Measurements from ENCODE around the gene MAPK13. TPM values are rescaled to one million over a fixed set of nuclear protein-coding genes. Genes with fewer than 3 reads are reported as not detected.

Gene MAPK13
- total RNA-seq, 1 donor from 2014 or later, result 5.8 TPM

DNA sequence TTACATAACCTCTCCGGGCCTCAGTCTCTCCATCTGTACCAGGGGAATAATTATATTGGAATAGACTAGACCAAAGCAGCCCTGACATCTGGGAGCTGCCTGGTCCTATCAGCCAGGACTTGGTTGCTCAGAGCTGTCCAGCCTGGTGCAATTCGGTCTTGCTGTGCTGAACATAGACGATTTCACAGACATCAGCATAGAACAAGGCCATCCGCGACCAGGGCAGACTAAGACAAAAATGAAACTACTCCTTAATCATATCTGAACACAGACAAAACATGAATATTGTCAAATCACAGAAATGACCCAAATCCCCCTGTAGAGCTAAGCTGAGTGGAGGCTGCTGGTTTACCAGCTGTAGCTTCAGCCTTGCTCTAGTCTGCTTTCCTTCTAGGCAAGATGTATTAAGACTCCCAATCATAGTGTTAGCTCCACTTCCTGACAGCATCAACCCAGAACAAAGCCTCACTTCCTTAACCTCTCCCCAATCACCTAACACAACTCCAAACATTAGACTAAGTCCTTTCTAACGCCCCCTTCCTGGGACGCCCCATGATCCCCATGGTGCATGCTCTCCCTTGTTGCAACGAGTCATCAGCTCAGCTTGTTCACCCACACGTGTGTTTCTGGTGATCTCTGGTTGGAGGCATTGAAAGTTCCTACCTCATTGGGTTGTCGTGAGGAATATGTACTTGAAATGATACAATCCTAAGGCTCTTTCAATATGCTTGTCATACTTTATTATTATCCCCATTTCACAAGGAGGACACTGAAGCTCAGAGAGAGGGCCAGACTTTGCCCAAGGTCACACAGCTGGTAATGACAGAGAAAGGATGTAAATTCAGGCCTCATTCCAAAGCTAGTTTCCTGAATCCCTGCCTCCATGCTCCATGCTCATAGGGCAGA lies 3.5 kb upstream of the MAPK13 start:
- no peak for FAIRE-seq

DNA sequence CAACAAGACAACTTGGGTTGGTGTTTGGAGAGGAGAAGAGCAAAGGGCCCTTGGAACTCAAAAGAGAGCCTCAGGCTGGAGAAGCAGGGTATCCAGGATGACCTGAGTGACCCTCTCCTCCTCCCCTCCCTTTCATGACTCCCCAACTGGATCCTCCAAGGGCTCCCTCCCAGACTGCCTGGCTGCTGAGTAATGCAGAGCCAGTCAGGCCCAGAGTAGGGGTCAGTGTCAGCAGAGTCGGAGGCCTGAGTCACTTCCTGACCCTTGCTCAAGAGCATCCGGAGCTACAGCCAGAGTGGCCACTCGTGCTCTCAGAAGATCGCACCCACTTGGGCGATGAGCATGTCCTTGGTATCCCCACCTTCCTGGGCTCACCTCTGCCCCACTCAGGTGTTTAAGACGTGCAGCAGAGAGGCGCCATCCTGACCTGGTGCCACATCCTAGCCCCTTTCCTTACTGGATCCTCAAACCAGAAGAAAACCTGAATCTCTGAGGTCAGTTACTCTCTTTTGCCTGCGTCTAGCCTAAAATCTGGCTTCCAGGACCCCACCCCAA lies 2.8 kb upstream of the MAPK13 start:
- H3K27ac Mint-ChIP-seq (ENCODE audit: unreplicated experiment), result peak overlapping the region; percentile 54
- H3K4me2 ChIP-seq (ENCODE audit: low read length), result peak overlapping the region; percentile 38
- no peak overlapping the region for H3K27ac ChIP-seq (ENCODE audit: low read depth, low read length)
- peaks cover under 1% of the 10 kb centered on the region for H3K27me3 Mint-ChIP-seq (ENCODE audit: low read depth, unreplicated experiment)
- H3K9ac ChIP-seq (ENCODE audit: low read length), result no peak overlapping the region
- H3K79me2 ChIP-seq (ENCODE audit: insufficient read depth, low read length), result no peaks in the 10 kb centered on the region
- DNase-seq (ENCODE audit: low read depth) (peak; percentile 56), FAIRE-seq (no peak)
- H3K4me1 ChIP-seq (ENCODE audit: insufficient read depth, low read length), result peaks cover 20% of the 10 kb centered on the region
- no peaks in the 10 kb centered on the region for H3K27me3 ChIP-seq (ENCODE audit: insufficient read depth, low read length)
- no peak for TF ChIP-seq EZH2 (IDR thresholded peaks at IDR 0.05; ENCODE audit: insufficient read depth, low read length)
- TF ChIP-seq, protein P1, sequence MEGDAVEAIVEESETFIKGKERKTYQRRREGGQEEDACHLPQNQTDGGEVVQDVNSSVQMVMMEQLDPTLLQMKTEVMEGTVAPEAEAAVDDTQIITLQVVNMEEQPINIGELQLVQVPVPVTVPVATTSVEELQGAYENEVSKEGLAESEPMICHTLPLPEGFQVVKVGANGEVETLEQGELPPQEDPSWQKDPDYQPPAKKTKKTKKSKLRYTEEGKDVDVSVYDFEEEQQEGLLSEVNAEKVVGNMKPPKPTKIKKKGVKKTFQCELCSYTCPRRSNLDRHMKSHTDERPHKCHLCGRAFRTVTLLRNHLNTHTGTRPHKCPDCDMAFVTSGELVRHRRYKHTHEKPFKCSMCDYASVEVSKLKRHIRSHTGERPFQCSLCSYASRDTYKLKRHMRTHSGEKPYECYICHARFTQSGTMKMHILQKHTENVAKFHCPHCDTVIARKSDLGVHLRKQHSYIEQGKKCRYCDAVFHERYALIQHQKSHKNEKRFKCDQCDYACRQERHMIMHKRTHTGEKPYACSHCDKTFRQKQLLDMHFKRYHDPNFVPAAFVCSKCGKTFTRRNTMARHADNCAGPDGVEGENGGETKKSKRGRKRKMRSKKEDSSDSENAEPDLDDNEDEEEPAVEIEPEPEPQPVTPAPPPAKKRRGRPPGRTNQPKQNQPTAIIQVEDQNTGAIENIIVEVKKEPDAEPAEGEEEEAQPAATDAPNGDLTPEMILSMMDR (IDR thresholded peaks at IDR 0.05; ENCODE audit: insufficient read depth, low read depth, low read length), result no peak
- no peaks in the 10 kb centered on the region for H3K36me3 ChIP-seq (ENCODE audit: insufficient read depth, low read length)
- H2AFZ ChIP-seq (ENCODE audit: low read depth, low read length), result no peak overlapping the region
- peaks cover 28% of the 10 kb centered on the region for H3K4me1 Mint-ChIP-seq (ENCODE audit: low read depth, unreplicated experiment)
- H3K36me3 Mint-ChIP-seq (ENCODE audit: low read depth, unreplicated experiment), result peaks cover 7% of the 10 kb centered on the region
- peak overlapping the region; percentile 2 for H3K4me3 Mint-ChIP-seq (ENCODE audit: unreplicated experiment)
- H3K9me3 Mint-ChIP-seq (ENCODE audit: unreplicated experiment), result peaks cover 2% of the 10 kb centered on the region
- no peaks in the 10 kb centered on the region for H4K20me1 ChIP-seq (ENCODE audit: insufficient read depth, low read length)
- no peaks in the 10 kb centered on the region for H3K9me3 ChIP-seq (ENCODE audit: insufficient read depth, low read depth, low read length)
- H3K4me3 ChIP-seq (ENCODE audit: insufficient read depth, low read depth, low read length), result no peak overlapping the region

More for the DNA sequence above, 3.5 kb upstream of the MAPK13 start:
- no peak overlapping the region for H3K27ac ChIP-seq (ENCODE audit: low read depth, low read length)
- Mint-ChIP-seq H3K27me3 (ENCODE audit: low read depth, unreplicated experiment) (no peaks in the 10 kb centered on the region), H3K27ac (ENCODE audit: unreplicated experiment) (peak overlapping the region; percentile 54), H3K4me1 (ENCODE audit: low read depth, unreplicated experiment) (peaks cover 21% of the 10 kb centered on the region), H3K36me3 (ENCODE audit: low read depth, unreplicated experiment) (peaks cover 4% of the 10 kb centered on the region), H3K9me3 (ENCODE audit: unreplicated experiment) (peaks cover 2% of the 10 kb centered on the region), H3K4me3 (ENCODE audit: unreplicated experiment) (peak overlapping the region; percentile 55)
- no peaks in the 10 kb centered on the region for H3K36me3 ChIP-seq (ENCODE audit: insufficient read depth, low read length)
- H3K9ac ChIP-seq (ENCODE audit: low read length), result no peak overlapping the region
- no peaks in the 10 kb centered on the region for H3K9me3 ChIP-seq (ENCODE audit: insufficient read depth, low read depth, low read length)
- peak overlapping the region; percentile 38 for H3K4me2 ChIP-seq (ENCODE audit: low read length)
- H3K79me2 ChIP-seq (ENCODE audit: insufficient read depth, low read length), result no peaks in the 10 kb centered on the region
- H2AFZ ChIP-seq (ENCODE audit: low read depth, low read length), result no peak overlapping the region
- no peaks in the 10 kb centered on the region for H4K20me1 ChIP-seq (ENCODE audit: insufficient read depth, low read length)
- TF ChIP-seq, protein P1 (IDR thresholded peaks at IDR 0.05; ENCODE audit: insufficient read depth, low read depth, low read length), result no peak
- TF ChIP-seq EZH2 (IDR thresholded peaks at IDR 0.05; ENCODE audit: insufficient read depth, low read length), result no peak
- no peaks in the 10 kb centered on the region for H3K27me3 ChIP-seq (ENCODE audit: insufficient read depth, low read length)
- peaks cover 17% of the 10 kb centered on the region for H3K4me1 ChIP-seq (ENCODE audit: insufficient read depth, low read length)
- no peak overlapping the region for H3K4me3 ChIP-seq (ENCODE audit: insufficient read depth, low read depth, low read length)
- DNase-seq (ENCODE audit: low read depth), result peak; percentile 25
